Esophagus (tissue), 2 donors: ENCODE data around the gene CNBP. TPM values are rescaled to one million over a fixed set of nuclear protein-coding genes. Genes with fewer than 3 reads are reported as not detected.
"Not testable (repeated sequence)": the region's sequence is repeated elsewhere in the genome, so short reads cannot be mapped to it uniquely, and the experiment has no call there.

ENCODE experiments used
- H3K27ac ChIP-seq, 2 donors: one replicate each; pipeline ENCODE4 v1.5.1; 2013; ENCODE audit warnings: low read depth in 2 of 2, mild to moderate bottlenecking in 2 of 2, inconsistent platforms in 1 of 2, low read length in 1 of 2, moderate library complexity in 1 of 2
- H3K27me3 ChIP-seq, 2 donors: one replicate each; pipeline ENCODE4 v1.6.1; 2013; ENCODE audit warnings: low read length in 2 of 2, control low read depth in 1 of 2, mild to moderate bottlenecking in 1 of 2; ENCODE audit not compliant: insufficient read depth in 2 of 2, control insufficient read depth in 1 of 2
- H3K36me3 ChIP-seq, 2 donors: one replicate each; pipeline ENCODE4 v1.6.1; 2013; ENCODE audit warnings: low read length in 1 of 2; ENCODE audit not compliant: control insufficient read depth in 2 of 2, insufficient read depth in 2 of 2
- H3K4me1 ChIP-seq, 2 donors: one replicate each; pipeline ENCODE4 v1.6.1; 2013; ENCODE audit warnings: low read length in 1 of 2; ENCODE audit not compliant: control insufficient read depth in 2 of 2, insufficient read depth in 2 of 2
- H3K4me3 ChIP-seq, 2 donors: one replicate each; pipeline ENCODE4 v1.5.1; 2013; ENCODE audit warnings: low read length in 2 of 2, mild to moderate bottlenecking in 2 of 2, low read depth in 1 of 2, moderate library complexity in 1 of 2
- H3K9me3 ChIP-seq, 2 donors: one replicate each; pipeline ENCODE4 v1.6.1; 2013; ENCODE audit warnings: mild to moderate bottlenecking in 2 of 2, low read depth in 1 of 2, low read length in 1 of 2, moderate library complexity in 1 of 2; ENCODE audit not compliant: control insufficient read depth in 2 of 2, insufficient read depth in 1 of 2
- WGBS, 2 donors: extraction: QIAGEN DNeasy Blood & Tissue Kit; methylation state at CpG; one replicate each; pipeline ENCODE4 v1.1.7; 2013; 5-methylcytosine and 5-hydroxymethylcytosine counted together
- polyA plus RNA-seq, 2 donors: library from polyadenylated mRNA; stranded (reverse); fragments of 200-250 nt; gene quantifications; one replicate each; pipeline ENCODE4 v1.2.3, GENCODE V29; 2013
- donor health status: healthy with polysubstance abuse.
- donor health status: Bipolar disorder and iron deficiency.

Gene CNBP
- polyA plus RNA-seq, 2 donors, result 287 to 351 TPM

DNA sequence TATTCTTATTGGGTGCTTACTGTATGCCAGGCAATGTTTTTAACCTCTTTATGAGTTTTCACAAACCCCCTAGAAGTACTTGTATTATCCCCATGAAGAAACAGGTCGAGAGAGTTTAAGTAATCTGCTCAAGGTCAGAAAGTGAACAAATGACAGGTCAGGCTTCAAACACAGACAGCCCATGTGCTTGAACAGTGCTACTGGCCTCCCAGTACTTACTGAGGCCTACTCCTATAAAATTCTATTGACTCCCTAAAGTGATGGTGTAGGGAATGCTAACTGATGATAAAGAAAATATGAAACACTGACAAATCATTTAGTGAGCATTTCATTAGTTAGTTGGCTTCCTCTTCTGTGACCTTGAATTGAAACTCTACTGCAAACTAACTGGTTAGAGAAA lies 4.2 kb upstream of the CNBP start:
- Histone ChIP-seq H3K9me3 (no peaks in the 10 kb centered on the region), H3K4me1 (no peaks in the 10 kb centered on the region), H3K27ac (no peak overlapping the region), H3K36me3 (no peaks in the 10 kb centered on the region), H3K4me3 (no peak overlapping the region), H3K27me3 (no peaks in the 10 kb centered on the region)
- WGBS, 2 donors, result 56 to 60% methylated on average over 1 of the region's 1 CpG

GRCh38 chr3:129185783-129186182 lies 2.1 kb upstream of the CNBP start:
- Histone ChIP-seq H3K9me3 (no peaks in the 10 kb centered on the region), H3K4me3 (no peak overlapping the region), H3K36me3 (no peaks in the 10 kb centered on the region), H3K27me3 (no peaks in the 10 kb centered on the region), H3K27ac (no peak overlapping the region), H3K4me1 (peaks cover 0 to 2% of the 10 kb centered on the region in 2 donors)
- 76 to 87% methylated on average over 3 of the region's 3 CpGs for WGBS, 2 donors

DNA sequence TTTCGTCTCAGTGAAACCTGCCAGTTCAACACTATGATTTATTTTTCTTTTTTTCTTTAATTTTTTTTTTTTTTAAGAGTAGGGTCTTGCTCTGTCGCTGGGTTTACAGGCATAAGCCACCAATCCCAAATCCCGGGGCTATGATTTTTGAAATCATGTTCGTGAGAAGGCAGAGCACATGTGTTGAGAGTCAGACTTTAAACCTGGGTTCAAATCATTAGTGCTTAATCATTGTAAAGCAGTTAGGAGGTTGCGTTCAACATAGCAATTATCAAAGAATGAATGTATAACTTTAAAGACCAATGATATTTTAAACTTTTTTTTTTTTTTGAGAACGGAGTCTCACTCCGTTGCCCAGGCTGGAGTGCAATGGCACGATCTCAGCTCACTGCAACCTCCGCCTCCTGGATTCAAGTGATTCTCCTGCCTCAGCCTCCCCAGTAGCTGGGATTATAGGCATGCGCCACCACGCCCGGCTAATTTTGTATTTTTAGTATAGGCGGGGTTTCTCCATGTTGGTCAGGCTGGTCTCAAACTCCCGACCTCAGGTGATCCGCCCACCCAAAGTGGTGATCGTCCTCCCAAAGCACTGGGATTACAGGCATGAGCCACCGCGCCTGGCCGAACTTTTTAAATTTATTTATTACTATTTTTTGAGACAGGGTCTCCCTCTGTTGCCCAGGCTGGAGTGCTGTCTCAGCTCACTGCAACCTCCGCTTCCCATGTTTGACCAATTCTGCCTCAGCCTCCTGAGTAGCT lies 1.3 kb upstream of the CNBP start:
- not testable (repeated sequence) for H3K36me3 ChIP-seq, H3K27me3 ChIP-seq, H3K9me3 ChIP-seq, H3K27ac ChIP-seq, H3K4me1 ChIP-seq
- 82 to 83% methylated on average over 20 of the region's 20 CpGs for WGBS, 2 donors
- peak overlapping the region in 1 of 2 donors; percentile 83 for H3K4me3 ChIP-seq

GRCh38 chr3:129184396-129184657 lies 631 bp upstream of the CNBP start:
- Histone ChIP-seq H3K36me3 (no peaks in the 10 kb centered on the region), H3K4me3 (peak overlapping the region; percentile 83 to 99), H3K27me3 (no peaks in the 10 kb centered on the region), H3K9me3 (no peaks in the 10 kb centered on the region), H3K4me1 (peaks cover 0 to 2% of the 10 kb centered on the region in 2 donors), H3K27ac (peak overlapping the region; percentile 92 to 94)
- WGBS, 2 donors, result 0 to 1% methylated on average over 5 of the region's 5 CpGs

DNA sequence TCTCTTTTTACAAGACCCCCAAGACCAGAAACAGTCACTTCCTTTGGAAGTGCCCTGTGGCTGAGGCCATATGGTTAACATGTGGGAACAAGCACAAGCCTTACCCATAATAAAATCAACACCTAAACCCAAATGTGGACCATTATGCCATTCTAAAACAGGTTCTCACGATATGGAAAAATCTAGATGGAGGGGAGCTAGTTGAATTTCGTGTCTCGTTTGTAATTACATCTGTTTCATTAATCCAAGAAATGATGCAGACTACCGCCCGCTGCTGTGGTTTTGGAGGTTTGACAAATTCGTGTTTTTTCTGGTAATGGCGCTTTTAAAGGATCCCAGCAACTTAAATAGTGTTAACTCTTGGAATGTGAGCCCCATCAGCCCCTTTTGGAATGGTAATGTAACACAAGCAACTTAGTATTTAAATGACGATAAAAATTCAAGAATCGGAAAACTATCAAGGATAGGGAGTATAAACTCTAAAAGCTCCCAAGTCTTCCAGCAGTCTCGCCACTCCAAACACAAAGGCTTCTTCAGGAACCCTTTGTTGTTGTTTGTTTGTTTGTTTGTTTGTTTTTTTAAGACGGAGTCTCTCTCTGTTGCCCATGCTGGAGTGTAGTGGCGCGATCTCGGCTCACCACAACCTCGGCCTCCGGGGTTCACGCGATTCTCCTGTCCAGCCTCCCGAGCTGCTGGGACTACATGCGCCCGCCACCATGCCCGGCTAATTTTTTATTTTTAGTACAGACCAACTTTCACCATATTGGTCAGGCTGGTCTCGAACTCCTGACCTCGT lies 1.1 kb downstream of the CNBP start:
- Histone ChIP-seq H3K36me3 (peaks cover 0 to 3% of the 10 kb centered on the region in 2 donors), H3K27me3 (no peaks in the 10 kb centered on the region), H3K27ac (peak overlapping the region; percentile 97 to 100), H3K9me3 (no peaks in the 10 kb centered on the region), H3K4me1 (peaks cover 0 to 2% of the 10 kb centered on the region in 2 donors), H3K4me3 (peak overlapping the region; percentile 83 to 99)
- 0% methylated on average over 24 of the region's 24 CpGs for WGBS, 2 donors

DNA sequence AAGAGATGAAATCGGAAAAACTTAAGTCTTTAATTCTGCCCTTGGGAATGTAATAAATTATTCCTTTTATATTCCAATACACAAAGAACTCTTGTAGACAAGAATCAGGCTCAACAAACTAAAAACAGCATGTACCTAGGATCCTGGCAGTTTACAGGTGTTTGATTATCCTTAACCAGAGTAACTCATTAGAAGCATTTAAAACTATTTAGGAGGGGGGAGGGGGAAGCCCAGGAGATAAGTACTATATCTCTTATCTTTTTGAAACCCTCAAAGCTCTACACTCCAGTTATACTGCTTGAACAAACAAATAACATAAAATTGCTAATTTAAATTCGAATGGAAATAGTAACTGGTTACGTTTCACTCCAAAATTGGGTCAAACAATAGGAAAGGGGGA lies 1.9 kb downstream of the CNBP start:
- no peaks in the 10 kb centered on the region for H3K27me3 ChIP-seq
- peaks cover 0 to 3% of the 10 kb centered on the region in 2 donors for H3K36me3 ChIP-seq
- WGBS, 2 donors, result 5 to 8% methylated on average over 3 of the region's 3 CpGs
- H3K4me1 ChIP-seq, result peaks cover 0 to 2% of the 10 kb centered on the region in 2 donors
- H3K27ac ChIP-seq, result no peak overlapping the region
- no peaks in the 10 kb centered on the region for H3K9me3 ChIP-seq
- H3K4me3 ChIP-seq, result peak overlapping the region in 1 of 2 donors; percentile 83

- Histone ChIP-seq H3K36me3 (peaks cover 0 to 3% of the 10 kb centered on the region in 2 donors), H3K4me1 (peaks cover 0 to 2% of the 10 kb centered on the region in 2 donors), H3K4me3 (peak overlapping the region in 1 of 2 donors; percentile 27), H3K9me3 (no peaks in the 10 kb centered on the region), H3K27me3 (no peaks in the 10 kb centered on the region), H3K27ac (peak overlapping the region in 1 of 2 donors; percentile 66)
- WGBS, 2 donors, result 29 to 31% methylated on average over 1 of the region's 1 CpG
Measured at GRCh38 chr3:129180461-129180860, 3.2 kb downstream of the CNBP start.

- H3K4me1 ChIP-seq, result no peaks in the 10 kb centered on the region
- H3K4me3 ChIP-seq, result no peak overlapping the region
- WGBS, 2 donors, result 50 to 61% methylated on average over 1 of the region's 1 CpG
- H3K27ac ChIP-seq, result no peak overlapping the region
- H3K9me3 ChIP-seq, result no peaks in the 10 kb centered on the region
- H3K27me3 ChIP-seq, result no peaks in the 10 kb centered on the region
- peaks cover 2 to 7% of the 10 kb centered on the region in 2 donors for H3K36me3 ChIP-seq
Measured at GRCh38 chr3:129176051-129176450, 7.6 kb downstream of the CNBP start.

GRCh38 chr3:129173725-129174124 lies 10.0 kb downstream of the CNBP start:
- no peak overlapping the region for H3K27ac ChIP-seq
- no peaks in the 10 kb centered on the region for H3K4me1 ChIP-seq
- H3K27me3 ChIP-seq, result no peaks in the 10 kb centered on the region
- 44 to 52% methylated on average over 4 of the region's 4 CpGs for WGBS, 2 donors
- no peaks in the 10 kb centered on the region for H3K9me3 ChIP-seq
- H3K4me3 ChIP-seq, result no peak overlapping the region
- peaks cover 10 to 13% of the 10 kb centered on the region in 2 donors for H3K36me3 ChIP-seq
